ENCODE measurements around the gene CILP2. TPM values are rescaled to one million over a fixed set of nuclear protein-coding genes. Genes with fewer than 3 reads are reported as not detected.

CILP2 gene
- total RNA-seq, 1 donor from 2014 or later = 0.27 TPM

- DNase-seq (ENCODE audit: low spot score) (no peak), ATAC-seq (no peak)
- intact Hi-C loops (cut with DNase I) = no loop called here
Measured at GRCh38 chr19:19552798-19553197, 14.7 kb downstream of the CILP2 start.

GRCh38 chr19:19553670-19554069, 15.6 kb downstream of the CILP2 start:
- DNase-seq (ENCODE audit: low spot score) = no peak
- intact Hi-C loops (cut with DNase I) = no loop called here
- no peak for ATAC-seq

- intact Hi-C loops (cut with DNase I) = no loop called here
- DNase-seq (ENCODE audit: low spot score) (no peak), ATAC-seq (peak; percentile 47)
Measured at GRCh38 chr19:19554074-19555023, 16.3 kb downstream of the CILP2 start.

GRCh38 chr19:19558055-19558454, 20.0 kb downstream of the CILP2 start:
- ATAC-seq = no peak
- no peak for DNase-seq (ENCODE audit: low spot score)
- intact Hi-C loops (cut with DNase I) = no loop called here

- ATAC-seq (no peak), DNase-seq (ENCODE audit: low spot score) (no peak)
- intact Hi-C loops (cut with DNase I) = no loop called here
Measured at GRCh38 chr19:19558636-19559035, 20.6 kb downstream of the CILP2 start.

GRCh38 chr19:19559931-19560330, 21.9 kb downstream of the CILP2 start:
- DNase-seq (ENCODE audit: low spot score) = no peak
- ATAC-seq = no peak
- intact Hi-C loops (cut with DNase I) = no loop called here

GRCh38 chr19:19561946-19562664, 24.0 kb downstream of the CILP2 start:
- DNase-seq (ENCODE audit: low spot score) = no peak
- no peak for ATAC-seq
- intact Hi-C loops (cut with DNase I) = no loop called here

- intact Hi-C loops (cut with DNase I) = no loop called here
- DNase-seq (ENCODE audit: low spot score) = no peak
- ATAC-seq = peak; percentile 24
Measured at GRCh38 chr19:19562665-19563347, 24.7 kb downstream of the CILP2 start.

- no peak for ATAC-seq
- DNase-seq (ENCODE audit: low spot score) = no peak
- intact Hi-C loops (cut with DNase I) = no loop called here
Measured at GRCh38 chr19:19563348-19563848, 25.3 kb downstream of the CILP2 start.

- ATAC-seq = no peak
- intact Hi-C loops (cut with DNase I) = no loop called here
- no peak for DNase-seq (ENCODE audit: low spot score)
Measured at GRCh38 chr19:19566306-19566705, 28.2 kb downstream of the CILP2 start.

GRCh38 chr19:19567391-19567790, 29.3 kb downstream of the CILP2 start:
- intact Hi-C loops (cut with DNase I) = no loop called here
- no peak for DNase-seq (ENCODE audit: low spot score)
- no peak for ATAC-seq

- DNase-seq (ENCODE audit: low spot score) (no peak), ATAC-seq (no peak)
- intact Hi-C loops (cut with DNase I) = no loop called here
Measured at GRCh38 chr19:19568802-19569756, 31.0 kb downstream of the CILP2 start.

GRCh38 chr19:19570571-19570970, 32.5 kb downstream of the CILP2 start:
- intact Hi-C loops (cut with DNase I) = no loop called here
- DNase-seq (ENCODE audit: low spot score) (no peak), ATAC-seq (no peak)

- intact Hi-C loops (cut with DNase I) = no loop called here
- DNase-seq (ENCODE audit: low spot score) (no peak), ATAC-seq (no peak)
Measured at GRCh38 chr19:19571071-19571786, 33.2 kb downstream of the CILP2 start.

GRCh38 chr19:19575411-19575810, 37.3 kb downstream of the CILP2 start:
- no peak for ATAC-seq
- intact Hi-C loops (cut with DNase I) = no loop called here
- DNase-seq (ENCODE audit: low spot score) = no peak

GRCh38 chr19:19578252-19578651, 40.2 kb downstream of the CILP2 start:
- intact Hi-C loops (cut with DNase I) = no loop called here
- no peak for ATAC-seq
- DNase-seq (ENCODE audit: low spot score) = no peak

- no peak for ATAC-seq
- intact Hi-C loops (cut with DNase I) = no loop called here
- no peak for DNase-seq (ENCODE audit: low spot score)
Measured at GRCh38 chr19:19579533-19580361, 41.7 kb downstream of the CILP2 start.

All from sciatic nerve (tissue), 2 donors.